ENCODE data around the gene BNIP1. TPM values are rescaled to one million over a fixed set of nuclear protein-coding genes. Genes with fewer than 3 reads are reported as not detected.

BNIP1 gene
- total RNA-seq, 1 donor, result 14.5 TPM

- TF ChIP-seq CTCF (IDR thresholded peaks at IDR 0.05; ENCODE audit: extremely low read depth, low read depth, low read length), result no peak
- no peak for DNase-seq (ENCODE audit: insufficient read length, low spot score, missing footprints)
- Histone ChIP-seq H4K20me1 (ENCODE audit: insufficient read depth, low read length) (no peaks in the 10 kb centered on the region), H3K4me1 (ENCODE audit: insufficient read depth, low read length) (no peaks in the 10 kb centered on the region), H3K4me3 (ENCODE audit: insufficient read depth, low read length) (no peak overlapping the region), H3K9me3 (ENCODE audit: low read depth, low read length) (no peaks in the 10 kb centered on the region), H3K79me2 (ENCODE audit: insufficient read depth, low read length) (peaks cover 7% of the 10 kb centered on the region), H2AFZ (ENCODE audit: low read length) (no peak overlapping the region), H3K27ac (ENCODE audit: low read depth, low read length) (no peak overlapping the region), H3K4me2 (ENCODE audit: insufficient read depth, low read length) (no peak overlapping the region), H3K36me3 (ENCODE audit: insufficient read depth, low read length) (peaks cover under 1% of the 10 kb centered on the region), H3K27me3 (ENCODE audit: insufficient read depth, low read length) (no peaks in the 10 kb centered on the region)
These were observed 3.6 kb upstream of the BNIP1 start for GRCh38 chr5:173140769-173141168.

DNA sequence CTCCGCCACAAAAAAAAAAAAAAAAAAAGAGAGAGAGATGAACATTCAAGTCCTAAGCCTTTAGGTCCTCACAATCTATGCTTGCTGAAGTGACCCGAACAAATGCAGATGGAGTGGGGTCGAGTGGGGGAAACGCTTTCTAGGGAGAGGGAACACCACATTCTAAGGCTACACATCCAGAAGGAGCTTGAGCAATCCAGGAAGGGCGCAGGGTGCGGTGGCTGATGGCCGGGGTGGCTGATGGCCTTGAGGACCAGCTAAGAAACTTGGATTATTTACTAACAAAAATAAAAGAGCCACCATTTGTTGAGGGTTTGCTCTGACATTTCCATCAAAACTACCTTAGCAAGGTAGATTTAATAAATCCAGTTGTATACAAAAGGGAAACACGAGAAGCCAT is 764 bp upstream of the BNIP1 start:
- Histone ChIP-seq H3K27me3 (ENCODE audit: insufficient read depth, low read length) (no peaks in the 10 kb centered on the region), H3K27ac (ENCODE audit: low read depth, low read length) (peak overlapping the region; percentile 89), H3K4me1 (ENCODE audit: insufficient read depth, low read length) (no peaks in the 10 kb centered on the region), H3K36me3 (ENCODE audit: insufficient read depth, low read length) (peaks cover 13% of the 10 kb centered on the region), H3K4me2 (ENCODE audit: insufficient read depth, low read length) (no peak overlapping the region), H4K20me1 (ENCODE audit: insufficient read depth, low read length) (no peaks in the 10 kb centered on the region), H3K4me3 (ENCODE audit: insufficient read depth, low read length) (no peak overlapping the region), H2AFZ (ENCODE audit: low read length) (peak overlapping the region; percentile 95), H3K9me3 (ENCODE audit: low read depth, low read length) (no peaks in the 10 kb centered on the region), H3K79me2 (ENCODE audit: insufficient read depth, low read length) (peaks cover 12% of the 10 kb centered on the region)
- DNase-seq (ENCODE audit: insufficient read length, low spot score, missing footprints), result no peak
- TF ChIP-seq CTCF (IDR thresholded peaks at IDR 0.05; ENCODE audit: extremely low read depth, low read depth, low read length), result no peak

GRCh38 chr5:173148354-173148753 is 4.0 kb downstream of the BNIP1 start:
- no peak for TF ChIP-seq CTCF (IDR thresholded peaks at IDR 0.05; ENCODE audit: extremely low read depth, low read depth, low read length)

GRCh38 chr5:173152547-173152946 is 8.2 kb downstream of the BNIP1 start:
- no peak overlapping the region for H3K4me3 ChIP-seq (ENCODE audit: insufficient read depth, low read length)
- H2AFZ ChIP-seq (ENCODE audit: low read length), result no peak overlapping the region
- no peak overlapping the region for H3K4me2 ChIP-seq (ENCODE audit: insufficient read depth, low read length)
- H3K79me2 ChIP-seq (ENCODE audit: insufficient read depth, low read length), result no peaks in the 10 kb centered on the region
- no peaks in the 10 kb centered on the region for H3K27me3 ChIP-seq (ENCODE audit: insufficient read depth, low read length)
- no peak overlapping the region for H3K27ac ChIP-seq (ENCODE audit: low read depth, low read length)
- no peak for DNase-seq (ENCODE audit: insufficient read length, low spot score, missing footprints)
- peaks cover 44% of the 10 kb centered on the region for H3K36me3 ChIP-seq (ENCODE audit: insufficient read depth, low read length)
- no peak for TF ChIP-seq CTCF (IDR thresholded peaks at IDR 0.05; ENCODE audit: extremely low read depth, low read depth, low read length)
- no peaks in the 10 kb centered on the region for H4K20me1 ChIP-seq (ENCODE audit: insufficient read depth, low read length)
- no peaks in the 10 kb centered on the region for H3K9me3 ChIP-seq (ENCODE audit: low read depth, low read length)
- H3K4me1 ChIP-seq (ENCODE audit: insufficient read depth, low read length), result no peaks in the 10 kb centered on the region

More at GRCh38 chr5:173148354-173148753, 4.0 kb downstream of the BNIP1 start:
- no peaks in the 10 kb centered on the region for H3K4me1 ChIP-seq (ENCODE audit: insufficient read depth, low read length)
- H4K20me1 ChIP-seq (ENCODE audit: insufficient read depth, low read length), result no peaks in the 10 kb centered on the region
- DNase-seq (ENCODE audit: insufficient read length, low spot score, missing footprints), result no peak
- no peak overlapping the region for H3K4me2 ChIP-seq (ENCODE audit: insufficient read depth, low read length)
- H2AFZ ChIP-seq (ENCODE audit: low read length), result no peak overlapping the region
- H3K36me3 ChIP-seq (ENCODE audit: insufficient read depth, low read length), result peaks cover 35% of the 10 kb centered on the region
- H3K4me3 ChIP-seq (ENCODE audit: insufficient read depth, low read length), result no peak overlapping the region
- H3K27me3 ChIP-seq (ENCODE audit: insufficient read depth, low read length), result no peaks in the 10 kb centered on the region
- H3K9me3 ChIP-seq (ENCODE audit: low read depth, low read length), result no peaks in the 10 kb centered on the region
- H3K79me2 ChIP-seq (ENCODE audit: insufficient read depth, low read length), result peaks cover 12% of the 10 kb centered on the region
- no peak overlapping the region for H3K27ac ChIP-seq (ENCODE audit: low read depth, low read length)

All from osteoblast (primary cell).